GM13976 (cell line): ENCODE results near the gene PTPRE.
A peak's percentile ranks its signal among the peaks of the same experiment; 100 is the strongest.

Experiments used
- DNase-seq: peaks from one replicate; pipeline ENCODE4 v3.0.0; 2012; ENCODE audit warnings: low spot score
- in situ Hi-C: fragments of 300-500 bp; cut with MboI; formaldehyde crosslinking; loops from one replicate; pipeline ENCODE4 v1.12.0; 2022; ENCODE audit warnings: low sequenced_read_pairs, mixed read lengths, inconsistent platforms; ENCODE audit not compliant: unreplicated experiment
- TF ChIP-seq, protein P1 (sequence below): IDR thresholded peaks from 2 replicates; pipeline ENCODE4 v1.5.1; 2012; ENCODE audit warnings: borderline replicate concordance, mild to moderate bottlenecking; ENCODE audit not compliant: insufficient read depth; ENCODE audit errors: extremely low read depth, missing control alignments, control extremely low read depth

Gene PTPRE

GRCh38 chr10:128072941-128073645, 166.2 kb downstream of the PTPRE start:
- no peak for DNase-seq
- TF ChIP-seq, protein P1, sequence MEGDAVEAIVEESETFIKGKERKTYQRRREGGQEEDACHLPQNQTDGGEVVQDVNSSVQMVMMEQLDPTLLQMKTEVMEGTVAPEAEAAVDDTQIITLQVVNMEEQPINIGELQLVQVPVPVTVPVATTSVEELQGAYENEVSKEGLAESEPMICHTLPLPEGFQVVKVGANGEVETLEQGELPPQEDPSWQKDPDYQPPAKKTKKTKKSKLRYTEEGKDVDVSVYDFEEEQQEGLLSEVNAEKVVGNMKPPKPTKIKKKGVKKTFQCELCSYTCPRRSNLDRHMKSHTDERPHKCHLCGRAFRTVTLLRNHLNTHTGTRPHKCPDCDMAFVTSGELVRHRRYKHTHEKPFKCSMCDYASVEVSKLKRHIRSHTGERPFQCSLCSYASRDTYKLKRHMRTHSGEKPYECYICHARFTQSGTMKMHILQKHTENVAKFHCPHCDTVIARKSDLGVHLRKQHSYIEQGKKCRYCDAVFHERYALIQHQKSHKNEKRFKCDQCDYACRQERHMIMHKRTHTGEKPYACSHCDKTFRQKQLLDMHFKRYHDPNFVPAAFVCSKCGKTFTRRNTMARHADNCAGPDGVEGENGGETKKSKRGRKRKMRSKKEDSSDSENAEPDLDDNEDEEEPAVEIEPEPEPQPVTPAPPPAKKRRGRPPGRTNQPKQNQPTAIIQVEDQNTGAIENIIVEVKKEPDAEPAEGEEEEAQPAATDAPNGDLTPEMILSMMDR: no peak
- in situ Hi-C loops: no loop called here

GRCh38 chr10:128073890-128074289, 167.0 kb downstream of the PTPRE start:
- in situ Hi-C loops: no loop called here
- TF ChIP-seq, protein P1: no peak
- DNase-seq: no peak

DNA sequence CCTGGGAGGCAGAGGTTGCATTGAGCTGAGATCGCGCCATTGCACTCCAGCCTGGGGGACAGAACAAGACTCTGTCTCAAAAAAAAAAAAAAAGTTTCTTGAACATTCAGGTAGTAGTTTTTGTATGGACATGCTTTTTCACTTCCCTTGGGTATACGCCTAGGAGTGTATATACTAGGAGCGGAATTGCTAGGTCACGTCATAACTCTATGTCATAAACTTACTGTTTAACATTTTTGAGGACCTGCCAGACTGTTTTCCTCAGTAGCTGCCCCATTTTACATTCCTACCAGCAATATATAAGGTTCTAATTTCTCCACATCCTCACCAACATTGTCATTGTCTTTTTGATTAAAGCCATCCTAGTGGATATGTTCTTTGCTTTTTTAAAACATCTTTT, 167.7 kb downstream of the PTPRE start:
- TF ChIP-seq, protein P1: no peak
- in situ Hi-C loops: no loop called here
- DNase-seq: no peak

DNA sequence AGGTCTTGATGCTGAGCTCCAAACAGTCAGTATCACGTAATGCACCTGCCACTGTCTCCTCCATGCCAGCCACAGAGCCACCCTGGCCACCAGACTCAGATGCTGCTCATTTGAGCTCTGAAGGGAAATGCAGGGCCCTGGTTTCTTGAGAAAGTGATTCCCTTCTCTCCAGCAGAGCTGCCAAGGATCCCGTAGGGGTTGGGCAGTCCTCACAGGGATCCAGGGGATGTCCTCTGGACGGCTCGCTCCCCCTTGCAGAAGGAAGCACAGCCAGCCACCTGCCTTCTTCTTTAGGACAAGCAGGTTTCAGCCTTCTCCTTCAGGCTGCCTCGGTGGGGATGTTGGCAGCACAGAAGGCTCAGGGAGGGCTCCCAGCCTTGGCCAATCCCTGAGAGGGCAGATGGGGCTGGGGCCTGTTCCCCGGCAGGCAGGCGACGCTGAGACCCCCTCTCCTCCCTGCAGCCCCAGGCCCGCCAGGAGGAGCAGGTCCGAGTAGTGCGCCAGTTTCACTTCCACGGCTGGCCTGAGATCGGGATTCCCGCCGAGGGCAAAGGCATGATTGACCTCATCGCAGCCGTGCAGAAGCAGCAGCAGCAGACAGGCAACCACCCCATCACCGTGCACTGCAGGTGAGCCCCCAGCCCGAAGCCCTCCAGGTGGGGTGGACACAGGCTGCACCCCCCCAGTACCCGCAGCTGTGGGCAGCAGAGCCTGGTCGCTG, 170.4 kb downstream of the PTPRE start:
- TF ChIP-seq, protein P1: no peak
- in situ Hi-C loops: loop anchor here (5.0 kb wide), 1 partner anchor 75 kb away; no protein-coding TSS in a partner anchor
- no peak for DNase-seq

DNA sequence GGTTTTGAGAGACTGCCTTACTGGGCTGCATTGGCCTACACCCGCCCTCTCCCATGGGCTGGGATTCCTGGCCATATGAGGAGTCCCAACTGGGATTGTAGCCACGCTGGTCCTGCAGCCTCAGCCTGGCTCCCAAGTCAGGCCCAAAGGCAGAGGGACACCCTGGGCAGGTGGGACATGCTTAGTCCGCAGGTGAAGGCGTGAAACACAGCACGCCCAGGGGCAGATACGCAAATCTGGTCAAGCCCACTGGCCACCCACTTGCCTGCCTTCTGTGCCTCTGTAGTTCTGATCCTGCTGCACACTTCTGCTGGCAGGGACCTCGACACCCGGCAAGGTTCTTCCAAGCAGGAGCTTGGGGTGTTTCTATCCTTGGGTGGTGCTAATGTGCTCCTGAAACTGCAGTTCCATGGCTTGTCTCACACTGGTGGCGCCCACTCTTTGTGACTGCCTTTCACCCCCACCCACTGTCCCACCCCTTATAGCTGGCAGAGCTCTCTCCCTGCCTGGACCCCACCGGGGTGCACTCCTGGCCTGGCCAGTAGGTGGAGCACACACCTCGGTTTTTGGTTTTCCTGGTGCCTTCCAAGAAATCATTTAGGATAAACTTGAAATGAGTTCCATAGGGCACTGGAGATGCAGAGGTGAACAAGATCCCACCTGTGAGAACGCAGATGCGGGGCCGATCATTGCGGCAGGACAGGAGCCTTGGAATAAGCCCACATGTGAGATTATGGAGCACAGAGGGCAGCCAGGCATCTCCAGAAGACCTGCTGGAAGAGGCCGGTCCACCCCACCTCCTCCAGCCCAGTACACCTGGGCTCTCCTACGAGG, 171.4 kb downstream of the PTPRE start:
- in situ Hi-C loops: loop anchor here (5.0 kb wide), 1 partner anchor 74 kb away; no protein-coding TSS in a partner anchor
- TF ChIP-seq, protein P1: peak; percentile 82
- peak; percentile 78 for DNase-seq

DNA sequence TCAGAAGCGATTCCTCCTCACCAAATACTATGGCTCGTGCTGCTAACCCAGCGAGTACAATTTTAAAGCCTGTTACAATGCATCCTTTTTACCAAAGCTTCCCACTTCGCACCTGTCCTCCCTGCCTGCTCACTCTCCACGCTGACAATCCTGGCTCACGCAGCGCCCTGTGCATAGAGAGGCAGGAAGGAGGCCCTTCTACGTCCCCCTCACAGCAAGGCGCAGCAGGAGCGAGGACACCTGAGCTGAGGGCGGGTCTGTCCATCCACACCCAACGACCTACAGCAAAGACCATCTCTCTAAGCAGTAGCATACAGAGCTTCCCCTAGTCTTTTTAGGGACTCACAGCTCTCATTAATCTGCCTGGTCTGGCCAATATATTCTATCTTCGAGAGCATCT, 173.3 kb downstream of the PTPRE start:
- in situ Hi-C loops: no loop called here
- DNase-seq: no peak
- TF ChIP-seq, protein P1: no peak
